GM10847 (cell line): ENCODE results near the gene EEF2KMT.
A peak's percentile ranks its signal among the peaks of the same experiment; 100 is the strongest.
"Not testable (repeated sequence)": the region's sequence is repeated elsewhere in the genome, so short reads cannot be mapped to it uniquely, and the experiment has no call there.

ENCODE experiments used
- POLR2A ChIP-seq: IDR thresholded peaks from 2 replicates; pipeline ENCODE4 v1.6.1; 2011; ENCODE audit not compliant: insufficient read length; ENCODE audit errors: extremely low read depth

The EEF2KMT gene

GRCh38 chr16:5097470-5098220 lies at the start of gene EEF2KMT:
Gene EEF2KMT, minus strand, starts transcription at chr16:5097795. Its CDS starts 56 bp downstream, at chr16:5097739.
- TF ChIP-seq POLR2A: not testable (repeated sequence)

GRCh38 chr16:5143761-5144620 lies 46.4 kb upstream of the EEF2KMT start:
- TF ChIP-seq POLR2A: no peak

- no peak for TF ChIP-seq POLR2A
These were observed 11.0 kb upstream of the EEF2KMT start for GRCh38 chr16:5108505-5109158.

GRCh38 chr16:5078626-5079025 lies 19.0 kb downstream of the EEF2KMT start:
- no peak for TF ChIP-seq POLR2A

GRCh38 chr16:5077304-5077703 lies 20.3 kb downstream of the EEF2KMT start:
- TF ChIP-seq POLR2A: no peak

- TF ChIP-seq POLR2A: no peak
These were observed 22.0 kb downstream of the EEF2KMT start for GRCh38 chr16:5075637-5076036.

GRCh38 chr16:5073279-5073629 lies 24.3 kb downstream of the EEF2KMT start:
- no peak for TF ChIP-seq POLR2A

GRCh38 chr16:5072334-5073278 lies 25.0 kb downstream of the EEF2KMT start:
- TF ChIP-seq POLR2A: no peak

- peak; percentile 96 for TF ChIP-seq POLR2A
These were observed 25.8 kb downstream of the EEF2KMT start, which contains the start of gene ALG1 for GRCh38 chr16:5071681-5072333. Gene ALG1, plus strand, starts transcription at chr16:5071843. Its CDS starts 7 bp downstream, at chr16:5071850.

GRCh38 chr16:5071341-5071680 lies 26.3 kb downstream of the EEF2KMT start:
- no peak for TF ChIP-seq POLR2A

GRCh38 chr16:5070431-5071186 lies 27.0 kb downstream of the EEF2KMT start:
- no peak for TF ChIP-seq POLR2A

- no peak for TF ChIP-seq POLR2A
These were observed 27.7 kb downstream of the EEF2KMT start for GRCh38 chr16:5069854-5070253.

GRCh38 chr16:5069048-5069447 lies 28.5 kb downstream of the EEF2KMT start:
- no peak for TF ChIP-seq POLR2A

- no peak for TF ChIP-seq POLR2A
These were observed 31.1 kb downstream of the EEF2KMT start for GRCh38 chr16:5066511-5066910.

GRCh38 chr16:5065813-5066212 lies 31.8 kb downstream of the EEF2KMT start, which contains the start of gene C16orf89:
Gene C16orf89, minus strand, starts transcription at chr16:5065956. Its CDS starts 48 bp downstream, at chr16:5065908.
- no peak for TF ChIP-seq POLR2A
